Measurements from ENCODE around the gene WDR53. TPM values are rescaled to one million over a fixed set of nuclear protein-coding genes. Genes with fewer than 3 reads are reported as not detected.

The WDR53 gene
- polyA plus RNA-seq, 3 donors = 4.1 to 6.7 (median 5.3) TPM

DNA sequence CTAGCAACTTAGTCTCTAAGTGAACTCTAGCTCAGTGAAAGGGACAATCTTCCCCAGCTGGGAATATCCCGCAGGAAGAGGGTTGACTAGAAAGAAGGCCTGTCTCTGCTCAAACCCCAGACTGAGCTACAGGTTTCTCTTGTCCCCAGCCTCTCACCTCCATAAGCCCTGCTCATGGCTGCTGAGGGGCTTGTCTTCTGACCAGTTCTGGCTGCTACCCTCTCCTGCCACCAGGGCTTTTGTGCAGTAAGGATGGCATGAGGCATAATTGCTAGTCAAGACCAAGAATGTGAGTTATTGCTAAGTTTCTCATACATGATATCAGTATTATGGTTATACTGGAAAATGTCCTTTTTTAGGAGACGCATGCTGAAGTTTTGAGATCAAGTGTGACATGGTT is 21.3 kb downstream of the WDR53 start:
- no peaks in the 10 kb centered on the region for H3K36me3 ChIP-seq (replicated peaks in 1 of 2; ENCODE audit: control insufficient read depth in 1 of 2, insufficient read depth in 2 of 2, low read length in 2 of 2)
- TF ChIP-seq, protein P1, sequence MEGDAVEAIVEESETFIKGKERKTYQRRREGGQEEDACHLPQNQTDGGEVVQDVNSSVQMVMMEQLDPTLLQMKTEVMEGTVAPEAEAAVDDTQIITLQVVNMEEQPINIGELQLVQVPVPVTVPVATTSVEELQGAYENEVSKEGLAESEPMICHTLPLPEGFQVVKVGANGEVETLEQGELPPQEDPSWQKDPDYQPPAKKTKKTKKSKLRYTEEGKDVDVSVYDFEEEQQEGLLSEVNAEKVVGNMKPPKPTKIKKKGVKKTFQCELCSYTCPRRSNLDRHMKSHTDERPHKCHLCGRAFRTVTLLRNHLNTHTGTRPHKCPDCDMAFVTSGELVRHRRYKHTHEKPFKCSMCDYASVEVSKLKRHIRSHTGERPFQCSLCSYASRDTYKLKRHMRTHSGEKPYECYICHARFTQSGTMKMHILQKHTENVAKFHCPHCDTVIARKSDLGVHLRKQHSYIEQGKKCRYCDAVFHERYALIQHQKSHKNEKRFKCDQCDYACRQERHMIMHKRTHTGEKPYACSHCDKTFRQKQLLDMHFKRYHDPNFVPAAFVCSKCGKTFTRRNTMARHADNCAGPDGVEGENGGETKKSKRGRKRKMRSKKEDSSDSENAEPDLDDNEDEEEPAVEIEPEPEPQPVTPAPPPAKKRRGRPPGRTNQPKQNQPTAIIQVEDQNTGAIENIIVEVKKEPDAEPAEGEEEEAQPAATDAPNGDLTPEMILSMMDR (IDR thresholded peaks at IDR 0.05) = no peak
- H3K36me3 Mint-ChIP-seq = peaks cover 4 to 5% of the 10 kb centered on the region in 2 donors
- no peak overlapping the region for H3K4me3 Mint-ChIP-seq
- no peaks in the 10 kb centered on the region for H3K4me1 ChIP-seq (ENCODE audit: control insufficient read depth in 1 of 2, insufficient read depth in 2 of 2, low read length in 2 of 2)
- peaks cover 0 to 2% (median 0%) of the 10 kb centered on the region in 3 donors for H3K27me3 Mint-ChIP-seq (ENCODE audit: low read depth in 3 of 3)
- no peak overlapping the region for H3K4me2 ChIP-seq (replicated peaks; ENCODE audit: extremely low read depth, low read length, poor library complexity, severe bottlenecking)
- H3K4me1 Mint-ChIP-seq = no peaks in the 10 kb centered on the region
- H3K27ac ChIP-seq (ENCODE audit: low read depth in 1 of 2, low read length in 2 of 2) = no peak overlapping the region
- no peak for DNase-seq
- H3K27ac Mint-ChIP-seq = no peak overlapping the region
- intact Hi-C loops (cut with micrococcal nuclease) = no loop called here
- H3K9ac ChIP-seq (ENCODE audit: insufficient read depth, low read length, poor library complexity, severe bottlenecking) = no peak overlapping the region
- H3K79me2 ChIP-seq (ENCODE audit: insufficient read depth, low read length) = no peaks in the 10 kb centered on the region
- H3K4me3 ChIP-seq (replicated peaks in 1 of 3; ENCODE audit: low read depth in 2 of 3, low read length in 3 of 3) = no peak overlapping the region
- H4K20me1 ChIP-seq (ENCODE audit: insufficient read depth, low read length) = no peaks in the 10 kb centered on the region
- H2AFZ ChIP-seq (ENCODE audit: insufficient read depth, low read depth, low read length, poor library complexity, severe bottlenecking) = no peak overlapping the region
- H3K27me3 ChIP-seq (ENCODE audit: control insufficient read depth in 2 of 2, insufficient read depth in 2 of 2, low read length in 2 of 2) = no peaks in the 10 kb centered on the region
- peaks cover 15 to 31% (median 27%) of the 10 kb centered on the region in 7 donors for H3K9me3 Mint-ChIP-seq
- WGBS (ENCODE audit: insufficient coverage) = no CpG with 5 or more reads among the region's 2 CpGs
- peaks cover 18 to 20% of the 10 kb centered on the region in 2 donors for H3K9me3 ChIP-seq (replicated peaks in 1 of 2; ENCODE audit: control insufficient read depth in 1 of 2, insufficient read depth in 1 of 2, low read length in 2 of 2)

DNA sequence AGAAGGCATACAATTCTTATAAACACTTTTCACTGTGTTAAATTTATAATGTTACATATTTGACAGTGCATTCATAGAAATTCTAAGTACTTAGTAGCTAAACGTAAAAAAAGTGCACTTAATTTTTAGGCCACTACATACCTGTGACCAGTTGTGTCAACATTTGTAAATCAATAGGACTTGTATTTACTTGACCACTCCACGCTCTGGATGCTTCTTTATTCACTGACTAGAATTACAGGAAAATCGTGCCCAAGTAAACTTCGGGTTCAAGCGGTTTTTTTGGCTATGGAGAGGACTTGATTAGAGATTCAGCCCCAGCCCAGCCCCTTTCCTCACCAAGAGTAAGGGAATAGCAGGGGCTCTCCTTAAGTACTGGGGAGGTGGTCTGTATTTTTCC is 21.8 kb downstream of the WDR53 start:
- H3K4me2 ChIP-seq (replicated peaks; ENCODE audit: extremely low read depth, low read length, poor library complexity, severe bottlenecking) = no peak overlapping the region
- Mint-ChIP-seq H3K27ac (no peak overlapping the region), H3K27me3 (ENCODE audit: low read depth in 3 of 3) (peaks cover 0 to 2% (median 0%) of the 10 kb centered on the region in 3 donors), H3K4me1 (no peaks in the 10 kb centered on the region), H3K9me3 (peaks cover 15 to 31% (median 27%) of the 10 kb centered on the region in 7 donors), H3K4me3 (no peak overlapping the region), H3K36me3 (peaks cover 2 to 5% of the 10 kb centered on the region in 2 donors)
- no peaks in the 10 kb centered on the region for H3K27me3 ChIP-seq (ENCODE audit: control insufficient read depth in 2 of 2, insufficient read depth in 2 of 2, low read length in 2 of 2)
- intact Hi-C loops (cut with micrococcal nuclease) = no loop called here
- WGBS (ENCODE audit: insufficient coverage) = no CpG with 5 or more reads among the region's 5 CpGs
- H4K20me1 ChIP-seq (ENCODE audit: insufficient read depth, low read length) = no peaks in the 10 kb centered on the region
- no peaks in the 10 kb centered on the region for H3K36me3 ChIP-seq (replicated peaks in 1 of 2; ENCODE audit: control insufficient read depth in 1 of 2, insufficient read depth in 2 of 2, low read length in 2 of 2)
- DNase-seq = no peak
- no peaks in the 10 kb centered on the region for H3K79me2 ChIP-seq (ENCODE audit: insufficient read depth, low read length)
- peaks cover 18 to 20% of the 10 kb centered on the region in 2 donors for H3K9me3 ChIP-seq (replicated peaks in 1 of 2; ENCODE audit: control insufficient read depth in 1 of 2, insufficient read depth in 1 of 2, low read length in 2 of 2)
- H2AFZ ChIP-seq (ENCODE audit: insufficient read depth, low read depth, low read length, poor library complexity, severe bottlenecking) = no peak overlapping the region
- TF ChIP-seq, protein P1 (IDR thresholded peaks at IDR 0.05) = no peak
- no peak overlapping the region for H3K9ac ChIP-seq (ENCODE audit: insufficient read depth, low read length, poor library complexity, severe bottlenecking)
- H3K4me3 ChIP-seq (replicated peaks in 1 of 3; ENCODE audit: low read depth in 2 of 3, low read length in 3 of 3) = no peak overlapping the region
- H3K27ac ChIP-seq (ENCODE audit: low read depth in 1 of 2, low read length in 2 of 2) = no peak overlapping the region
- H3K4me1 ChIP-seq (ENCODE audit: control insufficient read depth in 1 of 2, insufficient read depth in 2 of 2, low read length in 2 of 2) = no peaks in the 10 kb centered on the region

Data from CD14-positive monocyte (primary cell).